Cardiac septum (tissue), 1 donor: ENCODE data around the gene C5orf34. TPM values are rescaled to one million over a fixed set of nuclear protein-coding genes. Genes with fewer than 3 reads are reported as not detected.
"Not testable (repeated sequence)": the region's sequence is repeated elsewhere in the genome, so short reads cannot be mapped to it uniquely, and the experiment has no call there.

ENCODE experiments used
- DNase-seq: peaks from one replicate; pipeline ENCODE4 v3.0.0-alpha.2; 2020; ENCODE audit warnings: low spot score
- intact Hi-C: fragments of 100-400 bp; cut with DNase I; formaldehyde crosslinking; loops from one replicate; pipeline ENCODE4 v1.14.0; 2022
- total RNA-seq: library from RNA; stranded (reverse); fragmentation: NEBNext Ultra II Directional; extraction: Animal tissue kit (Norgen Biotek cat#: 25700); gene quantifications from one replicate; pipeline ENCODE4 v1.2.1, GENCODE V29; 2021
- donor health status: DM: no; HTN: no; CAD: no.

Gene C5orf34
- total RNA-seq, 1 donor from 2014 or later, result 0.22 TPM

- intact Hi-C loops, result no loop called here
Observed at GRCh38 chr5:43456556-43456955, 58.4 kb downstream of the C5orf34 start.

DNA sequence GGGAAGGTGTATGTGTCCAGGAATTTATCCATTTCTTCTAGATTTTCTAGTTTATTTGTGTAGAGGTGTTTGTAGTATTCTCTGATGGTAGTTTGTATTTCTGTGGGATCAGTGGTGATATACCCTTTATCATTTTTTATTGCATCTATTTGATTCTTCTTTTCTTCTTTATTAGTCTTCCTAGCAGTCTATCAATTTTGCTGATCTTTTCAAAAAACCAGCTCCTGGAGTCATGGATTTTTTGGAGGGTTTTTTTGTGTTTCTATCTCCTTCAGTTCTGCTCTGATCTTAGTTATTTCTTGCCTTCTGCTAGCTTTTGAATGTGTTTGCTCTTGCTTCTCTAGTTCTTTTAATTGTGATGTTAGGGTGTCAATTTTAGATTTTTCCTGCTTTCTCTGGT lies 73.4 kb downstream of the C5orf34 start:
- intact Hi-C loops, DNase-seq: not testable (repeated sequence)

More at GRCh38 chr5:43456556-43456955, 58.4 kb downstream of the C5orf34 start:
- no peak for DNase-seq

DNA sequence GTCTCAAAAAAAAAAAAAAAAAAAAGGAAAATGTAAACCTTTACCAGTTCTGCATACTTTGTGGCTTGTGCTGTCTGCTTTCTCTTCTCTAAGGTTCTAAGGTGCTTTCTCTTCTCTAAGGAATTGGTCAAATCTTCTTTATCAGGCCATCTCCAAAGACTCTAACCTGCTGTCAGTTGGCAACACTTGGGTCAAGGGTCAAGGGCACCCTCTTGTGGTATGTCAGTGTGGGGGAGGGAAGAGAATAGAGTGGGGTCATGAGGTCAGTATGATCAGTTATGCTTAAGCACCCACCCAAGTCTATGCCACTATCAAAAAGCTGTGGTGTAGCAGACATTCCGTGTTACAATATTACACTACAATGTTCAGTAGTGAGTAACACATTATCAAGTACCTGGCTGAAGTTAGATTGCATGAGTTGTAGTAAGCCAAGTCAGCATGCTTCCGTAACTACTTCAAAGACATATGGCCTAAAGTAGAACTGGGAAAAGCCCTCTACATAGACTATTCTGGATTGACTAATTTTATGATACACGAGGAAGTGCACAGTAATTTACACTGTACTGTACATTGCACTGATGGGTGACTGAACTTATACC lies 77.8 kb downstream of the C5orf34 start:
- intact Hi-C loops, result no loop called here

More for the DNA sequence above, 77.8 kb downstream of the C5orf34 start:
- DNase-seq, result no peak

Other genes with a start within 250 kb of the C5orf34 start
- 34.4 TPM for gene HMGCS1, start 201.7 kb downstream of the C5orf34 start, total RNA-seq
- 0.46 TPM for gene CCL28, start 102.8 kb downstream of the C5orf34 start, total RNA-seq
- gene TMEM267, start 31.3 kb downstream of the C5orf34 start, total RNA-seq, result 8.7 TPM
- gene PAIP1, start 41.9 kb upstream of the C5orf34 start, total RNA-seq, result 118 TPM
- gene NNT, start 88.0 kb upstream of the C5orf34 start, total RNA-seq, result 396 TPM